MCF 10A (cell line): ENCODE results near the gene NFASC. TPM values are rescaled to one million over a fixed set of nuclear protein-coding genes. Genes with fewer than 3 reads are reported as not detected.

Experiments
- BruUV-seq: library from RNA; stranded (reverse); fragments of 400-500 nt; replicated peaks from 2 replicates; lab custom pipeline; 2021; lab: Mats Ljungman, UMichigan
- CTCF ChIA-PET: fragments of 300-600 bp; sonication (Branson Sonifier 250); formaldehyde crosslinking; extraction: SDS; loops from one replicate; lab custom pipeline; 2021; ENCODE audit warnings: antibody characterized with exemption, inconsistent platforms; lab: Yijun Ruan, JAX
- POLR2A ChIA-PET: fragments of 300-600, 350-650 bp; sonication (Branson Sonifier 250); formaldehyde crosslinking; extraction: SDS; loops from one replicate; lab custom pipeline; 2020; ENCODE audit warnings: antibody characterized with exemption, inconsistent platforms; lab: Yijun Ruan, JAX
- DNase-seq: peaks from one replicate; pipeline ENCODE4 v3.0.0-alpha.2; 2018; ENCODE audit not compliant: unreplicated experiment
- H3K27ac Mint-ChIP-seq: one replicate; pipeline ENCODE4 v1.8.0; 2022; ENCODE audit warnings: mild to moderate bottlenecking, low read depth, mixed read lengths; ENCODE audit not compliant: unreplicated experiment
- H3K27me3 Mint-ChIP-seq: one replicate; pipeline ENCODE4 v1.8.0; 2022; ENCODE audit warnings: mixed read lengths; ENCODE audit not compliant: insufficient read depth, unreplicated experiment
- H3K36me3 Mint-ChIP-seq: one replicate; pipeline ENCODE4 v1.8.0; 2022; ENCODE audit warnings: mild to moderate bottlenecking, moderate library complexity, mixed read lengths; ENCODE audit not compliant: insufficient read depth, unreplicated experiment
- H3K4me1 Mint-ChIP-seq: one replicate; pipeline ENCODE4 v1.8.0; 2022; ENCODE audit warnings: mixed read lengths; ENCODE audit not compliant: insufficient read depth, unreplicated experiment
- H3K4me3 Mint-ChIP-seq: one replicate; pipeline ENCODE4 v1.8.0; 2022; ENCODE audit warnings: mild to moderate bottlenecking, moderate library complexity, mixed read lengths; ENCODE audit not compliant: unreplicated experiment
- H3K9me3 Mint-ChIP-seq: one replicate; pipeline ENCODE4 v1.8.0; 2022; ENCODE audit warnings: mixed read lengths; ENCODE audit not compliant: unreplicated experiment
- CTCF ChIP-seq: fragments of 200-600 bp; IDR thresholded peaks from one replicate; pipeline ENCODE4 v1.8.0; 2022; ENCODE audit warnings: antibody characterized with exemption, mild to moderate bottlenecking; ENCODE audit not compliant: unreplicated experiment
- intact Hi-C: fragments of 100-400 bp; cut with micrococcal nuclease; formaldehyde crosslinking; loops from 2 replicates; pipeline ENCODE4 v1.14.1; 2022
- total RNA-seq: library from RNA; stranded (reverse); gene quantifications from 2 replicates; pipeline ENCODE4 v1.2.3, GENCODE V29; 2022

The NFASC gene
- total RNA-seq, 1 experiment from 2014 or later, result 0.98 TPM

- no peaks in the 10 kb centered on the region for H3K27me3 Mint-ChIP-seq
- intact Hi-C loops, result no loop called here
- POLR2A ChIA-PET, result interaction anchor here (0.5 kb wide), 1 partner anchor 388 kb away, joined by 3 read pairs; no protein-coding TSS in a partner anchor
- no TSS peak for BruUV-seq
- H3K27ac Mint-ChIP-seq, result no peak overlapping the region
- no peaks in the 10 kb centered on the region for H3K9me3 Mint-ChIP-seq
- peaks cover 5% of the 10 kb centered on the region for H3K36me3 Mint-ChIP-seq
- no peak overlapping the region for H3K4me3 Mint-ChIP-seq
- no peak for TF ChIP-seq CTCF
- H3K4me1 Mint-ChIP-seq, result peaks cover 7% of the 10 kb centered on the region
- DNase-seq, result no peak
- CTCF ChIA-PET, result interaction anchor here (0.6 to 2.2 kb wide), 9 partner anchors 9 to 133 kb away, joined by 3 to 12 read pairs (median 3); no protein-coding TSS in a partner anchor
Measured at GRCh38 chr1:204928671-204929486, 58.2 kb downstream of the NFASC start.

- Mint-ChIP-seq H3K27me3 (no peaks in the 10 kb centered on the region), H3K4me1 (peaks cover under 1% of the 10 kb centered on the region), H3K36me3 (no peaks in the 10 kb centered on the region), H3K9me3 (no peaks in the 10 kb centered on the region), H3K4me3 (no peak overlapping the region), H3K27ac (no peak overlapping the region)
- ChIA-PET POLR2A (interaction anchor here (0.6 kb wide), 1 partner anchor 60 kb away, joined by 4 read pairs; no protein-coding TSS in a partner anchor), CTCF (interaction anchor here (0.6 to 2.8 kb wide), 5 partner anchors 12 to 292 kb away, joined by 3 to 22 read pairs (median 9); no protein-coding TSS in a partner anchor)
- no TSS peak for BruUV-seq
- no peak for DNase-seq
- no peak for TF ChIP-seq CTCF
- intact Hi-C loops, result no loop called here
Measured at GRCh38 chr1:204929487-204930154, 59.0 kb downstream of the NFASC start.

GRCh38 chr1:204930155-204930523 lies 59.5 kb downstream of the NFASC start:
- H3K4me3 Mint-ChIP-seq, result no peak overlapping the region
- intact Hi-C loops, result no loop called here
- no peaks in the 10 kb centered on the region for H3K4me1 Mint-ChIP-seq
- POLR2A ChIA-PET, result interaction anchor here (0.6 kb wide), 1 partner anchor 60 kb away, joined by 4 read pairs; no protein-coding TSS in a partner anchor
- H3K27me3 Mint-ChIP-seq, result no peaks in the 10 kb centered on the region
- DNase-seq, result no peak
- H3K9me3 Mint-ChIP-seq, result no peaks in the 10 kb centered on the region
- CTCF ChIA-PET, result interaction anchor here (0.6 to 2.8 kb wide), 4 partner anchors 12 to 292 kb away, joined by 3 to 22 read pairs (median 5); no protein-coding TSS in a partner anchor
- BruUV-seq, result no TSS peak
- no peaks in the 10 kb centered on the region for H3K36me3 Mint-ChIP-seq
- TF ChIP-seq CTCF, result no peak
- H3K27ac Mint-ChIP-seq, result no peak overlapping the region

GRCh38 chr1:204931313-204931712 lies 60.7 kb downstream of the NFASC start:
- no peak overlapping the region for H3K27ac Mint-ChIP-seq
- TF ChIP-seq CTCF, result no peak
- ChIA-PET CTCF (interaction anchor here (0.6 to 2.8 kb wide), 7 partner anchors 9 to 1230 kb away, joined by 3 to 22 read pairs (median 5); no protein-coding TSS in a partner anchor), POLR2A (no interaction called here)
- no peaks in the 10 kb centered on the region for H3K4me1 Mint-ChIP-seq
- H3K36me3 Mint-ChIP-seq, result no peaks in the 10 kb centered on the region
- no peak overlapping the region for H3K4me3 Mint-ChIP-seq
- DNase-seq, result no peak
- no TSS peak for BruUV-seq
- no peaks in the 10 kb centered on the region for H3K27me3 Mint-ChIP-seq
- intact Hi-C loops, result no loop called here
- H3K9me3 Mint-ChIP-seq, result no peaks in the 10 kb centered on the region
